ENCODE measurements around the gene SNAP47. TPM values are rescaled to one million over a fixed set of nuclear protein-coding genes. Genes with fewer than 3 reads are reported as not detected.

Gene SNAP47
- total and polyA plus RNA-seq, 9 of the 15 experiments (the other 6 are each of a cell fraction or from before 2014, with no cell fraction given) = 2.5 to 41.3 (median 32.6) TPM

DNA sequence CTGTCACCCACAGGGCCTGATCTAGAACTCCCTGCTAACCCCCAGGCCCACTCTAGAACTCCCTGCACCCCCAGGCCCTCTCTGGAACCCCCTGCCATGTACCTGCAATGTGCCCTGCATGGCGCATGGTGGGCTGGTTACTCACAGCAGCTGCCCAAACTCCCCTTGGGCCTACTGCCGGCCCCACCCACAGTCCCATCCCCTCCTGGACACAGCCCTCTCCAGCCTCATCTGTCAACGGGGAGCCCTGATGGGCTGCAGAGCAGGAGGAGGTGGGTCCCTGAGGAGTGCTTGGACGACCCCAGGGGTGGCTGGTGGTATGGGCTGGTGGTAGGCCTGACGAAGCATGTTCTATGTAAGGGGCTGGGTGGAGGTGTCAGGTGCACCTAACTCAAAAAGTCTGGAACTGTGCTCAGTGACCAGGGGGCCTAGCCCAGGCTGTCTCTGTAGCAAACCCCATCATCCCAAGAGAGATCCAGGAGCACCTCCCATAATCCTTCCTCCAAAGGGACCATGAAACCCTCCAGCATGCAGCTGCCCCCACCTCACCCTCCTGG, 61.2 kb downstream of the SNAP47 start (continued):
- TF ChIP-seq CEBPB (tag; IDR thresholded peaks at IDR 0.05) (no peak), PRPF4 (IDR thresholded peaks at IDR 0.05; ENCODE audit: insufficient read depth, low read depth, low read length, poor library complexity, severe bottlenecking) (no peak), SNRNP70 (optimal IDR thresholded peaks at IDR 0.05; ENCODE audit: low read depth, low read length) (no peak)
- TF ChIP-seq, protein P1, sequence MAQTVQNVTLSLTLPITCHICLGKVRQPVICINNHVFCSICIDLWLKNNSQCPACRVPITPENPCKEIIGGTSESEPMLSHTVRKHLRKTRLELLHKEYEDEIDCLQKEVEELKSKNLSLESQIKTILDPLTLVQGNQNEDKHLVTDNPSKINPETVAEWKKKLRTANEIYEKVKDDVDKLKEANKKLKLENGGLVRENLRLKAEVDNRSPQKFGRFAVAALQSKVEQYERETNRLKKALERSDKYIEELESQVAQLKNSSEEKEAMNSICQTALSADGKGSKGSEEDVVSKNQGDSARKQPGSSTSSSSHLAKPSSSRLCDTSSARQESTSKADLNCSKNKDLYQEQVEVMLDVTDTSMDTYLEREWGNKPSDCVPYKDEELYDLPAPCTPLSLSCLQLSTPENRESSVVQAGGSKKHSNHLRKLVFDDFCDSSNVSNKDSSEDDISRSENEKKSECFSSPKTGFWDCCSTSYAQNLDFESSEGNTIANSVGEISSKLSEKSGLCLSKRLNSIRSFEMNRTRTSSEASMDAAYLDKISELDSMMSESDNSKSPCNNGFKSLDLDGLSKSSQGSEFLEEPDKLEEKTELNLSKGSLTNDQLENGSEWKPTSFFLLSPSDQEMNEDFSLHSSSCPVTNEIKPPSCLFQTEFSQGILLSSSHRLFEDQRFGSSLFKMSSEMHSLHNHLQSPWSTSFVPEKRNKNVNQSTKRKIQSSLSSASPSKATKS (CRISPR knock-in tag; IDR thresholded peaks at IDR 0.05) = no peak

DNA sequence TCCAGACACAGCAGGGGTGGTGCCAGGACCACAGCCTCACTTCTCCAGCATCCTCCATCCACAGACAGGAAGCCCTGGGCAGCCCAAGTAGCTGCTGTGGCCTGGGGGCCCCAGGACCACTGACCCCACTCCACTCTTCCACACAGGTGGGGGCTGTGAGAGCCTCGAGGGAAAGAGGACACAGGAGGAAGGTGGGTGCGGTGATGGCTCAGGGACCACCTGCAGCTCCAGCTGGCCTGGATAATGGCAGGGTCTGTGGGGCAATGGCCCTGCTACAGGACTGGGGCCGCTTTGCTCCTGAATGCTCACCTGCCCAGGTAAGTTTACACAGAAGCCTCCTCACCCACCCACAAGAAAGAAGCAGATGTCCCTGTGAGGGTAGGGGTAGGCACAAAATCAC, 61.9 kb downstream of the SNAP47 start:
- BruUV-seq (replicated peaks) = no TSS peak
- intact Hi-C loops (cut with micrococcal nuclease) = no loop called here
- CTCF ChIA-PET (ENCODE audit: low intra/inter-chr PET ratio) = no interaction called here

More for the DNA sequence above, 61.9 kb downstream of the SNAP47 start:
- ATAC-seq (no peak), DNase-seq (ENCODE audit: extremely low read depth in 1 of 4, low spot score in 3 of 4) (no peak), FAIRE-seq (no peak)
- Histone ChIP-seq H3K4me1 (replicated peaks in 1 of 2; ENCODE audit: control insufficient read depth in 2 of 2, insufficient read depth in 2 of 2, low read length in 2 of 2) (peaks cover 0 to 23% of the 10 kb centered on the region in 2 experiments; a peak in 2 of 5 replicates), H4K20me1 (replicated peaks; ENCODE audit: control insufficient read depth, insufficient read depth, low read length) (no peaks in the 10 kb centered on the region; the same call in 1 of the 2 replicates), H3K79me2 (ENCODE audit: control insufficient read depth, insufficient read depth, low read length) (no peaks in the 10 kb centered on the region), H3K36me3 (ENCODE audit: control insufficient read depth, insufficient read depth, low read length) (no peaks in the 10 kb centered on the region), H2AFZ (ENCODE audit: low read depth, low read length) (no peak overlapping the region), H3K9ac (ENCODE audit: insufficient read depth in 1 of 2, low read depth in 2 of 2, low read length in 2 of 2) (no peak overlapping the region; a peak in 1 of 4 replicates), H3K27me3 (ENCODE audit: control insufficient read depth in 2 of 2, insufficient read depth in 2 of 2, low read length in 2 of 2) (peaks cover 0 to 6% of the 10 kb centered on the region in 2 experiments; a peak in 2 of 5 replicates), H3K9me3 (replicated peaks; ENCODE audit: control insufficient read depth, insufficient read depth, low read depth, low read length) (no peaks in the 10 kb centered on the region), H3K4me2 (ENCODE audit: insufficient read depth, low read length) (no peak overlapping the region), H3K27ac (ENCODE audit: extremely low read depth, low read depth, low read length) (no peak overlapping the region), H3K4me3 (no peak overlapping the region), H3K9me1 (ENCODE audit: control insufficient read depth, insufficient read depth, low read length) (no peaks in the 10 kb centered on the region)
- WGBS (ENCODE audit: insufficient coverage, low coverage, missing lambda C conversion rate) = 5% methylated on average over 3 of the region's 3 CpGs
- TF ChIP-seq SIX5 (IDR thresholded peaks at IDR 0.05; ENCODE audit: borderline replicate concordance in 1 of 2, insufficient read depth in 1 of 2, low read depth in 1 of 2, low read length in 2 of 2) (no peak), PCBP1 (IDR thresholded peaks at IDR 0.05; ENCODE audit: low read depth, low read length, poor library complexity, severe bottlenecking) (no peak), NKRF (IDR thresholded peaks at IDR 0.05; ENCODE audit: borderline replicate concordance) (no peak), RBM15 (IDR thresholded peaks at IDR 0.05; ENCODE audit: insufficient read depth, low read length) (no peak), CREBBP (IDR thresholded peaks at IDR 0.05; ENCODE audit: low read depth, low read length) (no peak), THRAP3 (IDR thresholded peaks at IDR 0.05; ENCODE audit: borderline replicate concordance) (no peak), HDAC2 (IDR thresholded peaks at IDR 0.05) (no peak)
- TF ChIP-seq, protein P2, sequence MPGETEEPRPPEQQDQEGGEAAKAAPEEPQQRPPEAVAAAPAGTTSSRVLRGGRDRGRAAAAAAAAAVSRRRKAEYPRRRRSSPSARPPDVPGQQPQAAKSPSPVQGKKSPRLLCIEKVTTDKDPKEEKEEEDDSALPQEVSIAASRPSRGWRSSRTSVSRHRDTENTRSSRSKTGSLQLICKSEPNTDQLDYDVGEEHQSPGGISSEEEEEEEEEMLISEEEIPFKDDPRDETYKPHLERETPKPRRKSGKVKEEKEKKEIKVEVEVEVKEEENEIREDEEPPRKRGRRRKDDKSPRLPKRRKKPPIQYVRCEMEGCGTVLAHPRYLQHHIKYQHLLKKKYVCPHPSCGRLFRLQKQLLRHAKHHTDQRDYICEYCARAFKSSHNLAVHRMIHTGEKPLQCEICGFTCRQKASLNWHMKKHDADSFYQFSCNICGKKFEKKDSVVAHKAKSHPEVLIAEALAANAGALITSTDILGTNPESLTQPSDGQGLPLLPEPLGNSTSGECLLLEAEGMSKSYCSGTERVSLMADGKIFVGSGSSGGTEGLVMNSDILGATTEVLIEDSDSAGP (CRISPR knock-in tag; IDR thresholded peaks at IDR 0.05) = no peak
- POLR2A ChIA-PET = no interaction called here
- in situ Hi-C loops (cut with MboI) = no loop called here
